Coronary artery (tissue), 2 donors: ENCODE data around the gene TNFRSF25.

Experiments
- DNase-seq: peaks from one replicate; pipeline ENCODE4 v3.0.0-alpha.2; 2017; ENCODE audit warnings: low spot score
- H3K27ac ChIP-seq, 2 donors: fragments of 200-600 bp; sonication (generic); one replicate each; pipeline ENCODE4 v1.5.1; 2016 to 2019
- H3K4me3 ChIP-seq: fragments of 200-600 bp; sonication (generic); 2 replicates; pipeline ENCODE4 v1.5.1; 2016; ENCODE audit warnings: mild to moderate bottlenecking, moderate library complexity
- CTCF ChIP-seq: fragments of 200-600 bp; sonication (generic); IDR thresholded peaks from one replicate; pipeline ENCODE4 v1.5.1; 2019; ENCODE audit warnings: antibody characterized with exemption

TNFRSF25 gene

GRCh38 chr1:6473974-6474814, 8.2 kb upstream of the TNFRSF25 start:
- no peak overlapping the region for H3K4me3 ChIP-seq
- DNase-seq, result no peak
- no peak overlapping the region for H3K27ac ChIP-seq
- TF ChIP-seq CTCF, result no peak

GRCh38 chr1:6473156-6473555, 7.2 kb upstream of the TNFRSF25 start:
- H3K4me3 ChIP-seq, result no peak overlapping the region
- no peak overlapping the region for H3K27ac ChIP-seq
- no peak for DNase-seq
- TF ChIP-seq CTCF, result no peak

GRCh38 chr1:6472391-6472790, 6.4 kb upstream of the TNFRSF25 start:
- no peak for DNase-seq
- no peak for TF ChIP-seq CTCF
- no peak overlapping the region for H3K27ac ChIP-seq

GRCh38 chr1:6471970-6472368, 6.0 kb upstream of the TNFRSF25 start:
- DNase-seq, result no peak
- Histone ChIP-seq H3K4me3 (no peak overlapping the region), H3K27ac (no peak overlapping the region)
- no peak for TF ChIP-seq CTCF

More at GRCh38 chr1:6472391-6472790, 6.4 kb upstream of the TNFRSF25 start:
- H3K4me3 ChIP-seq, result no peak overlapping the region

GRCh38 chr1:6471086-6471969, 5.4 kb upstream of the TNFRSF25 start:
- H3K27ac ChIP-seq, result no peak overlapping the region
- H3K4me3 ChIP-seq, result no peak overlapping the region
- no peak for DNase-seq
- no peak for TF ChIP-seq CTCF

GRCh38 chr1:6470132-6471085, 4.4 kb upstream of the TNFRSF25 start:
- DNase-seq, result no peak
- no peak for TF ChIP-seq CTCF
- no peak overlapping the region for H3K4me3 ChIP-seq
- H3K27ac ChIP-seq, result no peak overlapping the region
